Measurements from ENCODE around the gene ELOVL1. TPM values are rescaled to one million over a fixed set of nuclear protein-coding genes. Genes with fewer than 3 reads are reported as not detected.

ELOVL1 gene
- total RNA-seq, 1 experiment from 2014 or later = 48.5 TPM

- Histone ChIP-seq H3K9ac (ENCODE audit: low read length) (no peak overlapping the region), H3K9me3 (ENCODE audit: low read length) (peaks cover 10% of the 10 kb centered on the region), H3K36me3 (ENCODE audit: insufficient read depth, low read length) (no peaks in the 10 kb centered on the region; the same call in 1 of the 2 replicates), H3K4me2 (ENCODE audit: low read depth, low read length, poor library complexity, severe bottlenecking) (no peak overlapping the region), H3K79me2 (ENCODE audit: low read length) (no peaks in the 10 kb centered on the region), H4K20me1 (ENCODE audit: insufficient read depth, low read depth, low read length) (no peaks in the 10 kb centered on the region), H3K4me1 (ENCODE audit: low read length) (no peaks in the 10 kb centered on the region), H2AFZ (ENCODE audit: low read length) (no peak overlapping the region), H3K27ac (ENCODE audit: low read length) (no peak overlapping the region), H3K27me3 (ENCODE audit: low read length) (no peaks in the 10 kb centered on the region; the same call in 1 of the 2 replicates), H3K9me2 (replicated peaks; ENCODE audit: insufficient read depth, low read length) (no peaks in the 10 kb centered on the region), H3K4me3 (ENCODE audit: low read length) (no peak overlapping the region)
- no peak for DNase-seq
These were observed 42.4 kb downstream of the ELOVL1 start for GRCh38 chr1:43325381-43325780.

GRCh38 chr1:43324810-43325209 lies 43.0 kb downstream of the ELOVL1 start:
- H3K9me3 ChIP-seq (ENCODE audit: low read length) = peaks cover 10% of the 10 kb centered on the region
- no peaks in the 10 kb centered on the region; the same call in 1 of the 2 replicates for H3K27me3 ChIP-seq (ENCODE audit: low read length)
- no peak overlapping the region for H3K27ac ChIP-seq (ENCODE audit: low read length)
- no peak overlapping the region for H2AFZ ChIP-seq (ENCODE audit: low read length)
- H3K4me2 ChIP-seq (ENCODE audit: low read depth, low read length, poor library complexity, severe bottlenecking) = no peak overlapping the region
- no peaks in the 10 kb centered on the region for H3K9me2 ChIP-seq (replicated peaks; ENCODE audit: insufficient read depth, low read length)
- no peak overlapping the region for H3K9ac ChIP-seq (ENCODE audit: low read length)
- H3K4me3 ChIP-seq (ENCODE audit: low read length) = no peak overlapping the region
- no peaks in the 10 kb centered on the region for H4K20me1 ChIP-seq (ENCODE audit: insufficient read depth, low read depth, low read length)
- no peaks in the 10 kb centered on the region for H3K79me2 ChIP-seq (ENCODE audit: low read length)
- no peaks in the 10 kb centered on the region; the same call in 1 of the 2 replicates for H3K36me3 ChIP-seq (ENCODE audit: insufficient read depth, low read length)
- no peak for DNase-seq
- no peaks in the 10 kb centered on the region for H3K4me1 ChIP-seq (ENCODE audit: low read length)

- H3K9ac ChIP-seq (ENCODE audit: low read length) = no peak overlapping the region
- peaks cover 3% of the 10 kb centered on the region; the same call in 1 of the 2 replicates for H3K9me3 ChIP-seq (ENCODE audit: low read length)
- no peak overlapping the region for H2AFZ ChIP-seq (ENCODE audit: low read length)
- no peak overlapping the region for H3K27ac ChIP-seq (ENCODE audit: low read length)
- no peaks in the 10 kb centered on the region for H3K4me1 ChIP-seq (ENCODE audit: low read length)
- no peak for DNase-seq
- H4K20me1 ChIP-seq (ENCODE audit: insufficient read depth, low read depth, low read length) = no peaks in the 10 kb centered on the region
- H3K4me2 ChIP-seq (ENCODE audit: low read depth, low read length, poor library complexity, severe bottlenecking) = no peak overlapping the region
- H3K79me2 ChIP-seq (ENCODE audit: low read length) = no peaks in the 10 kb centered on the region
- no peaks in the 10 kb centered on the region; the same call in 1 of the 2 replicates for H3K27me3 ChIP-seq (ENCODE audit: low read length)
- H3K36me3 ChIP-seq (ENCODE audit: insufficient read depth, low read length) = no peaks in the 10 kb centered on the region; the same call in 1 of the 2 replicates
- H3K4me3 ChIP-seq (ENCODE audit: low read length) = no peak overlapping the region
- H3K9me2 ChIP-seq (replicated peaks; ENCODE audit: insufficient read depth, low read length) = no peaks in the 10 kb centered on the region
These were observed 45.3 kb downstream of the ELOVL1 start for GRCh38 chr1:43322506-43322905.

GRCh38 chr1:43321331-43321891 lies 46.4 kb downstream of the ELOVL1 start:
- no peaks in the 10 kb centered on the region for H3K79me2 ChIP-seq (ENCODE audit: low read length)
- peaks cover 3% of the 10 kb centered on the region; the same call in 1 of the 2 replicates for H3K9me3 ChIP-seq (ENCODE audit: low read length)
- no peak overlapping the region for H3K4me2 ChIP-seq (ENCODE audit: low read depth, low read length, poor library complexity, severe bottlenecking)
- H3K27me3 ChIP-seq (ENCODE audit: low read length) = no peaks in the 10 kb centered on the region; the same call in 1 of the 2 replicates
- no peaks in the 10 kb centered on the region for H3K4me1 ChIP-seq (ENCODE audit: low read length)
- no peak overlapping the region for H3K27ac ChIP-seq (ENCODE audit: low read length)
- H2AFZ ChIP-seq (ENCODE audit: low read length) = no peak overlapping the region
- DNase-seq = no peak
- no peaks in the 10 kb centered on the region; the same call in 1 of the 2 replicates for H3K36me3 ChIP-seq (ENCODE audit: insufficient read depth, low read length)
- no peak overlapping the region for H3K9ac ChIP-seq (ENCODE audit: low read length)
- H3K4me3 ChIP-seq (ENCODE audit: low read length) = no peak overlapping the region
- no peaks in the 10 kb centered on the region for H4K20me1 ChIP-seq (ENCODE audit: insufficient read depth, low read depth, low read length)
- H3K9me2 ChIP-seq (replicated peaks; ENCODE audit: insufficient read depth, low read length) = no peaks in the 10 kb centered on the region

GRCh38 chr1:43319766-43320165 lies 48.0 kb downstream of the ELOVL1 start:
- Histone ChIP-seq H3K9me2 (replicated peaks; ENCODE audit: insufficient read depth, low read length) (no peaks in the 10 kb centered on the region), H2AFZ (ENCODE audit: low read length) (no peak overlapping the region), H3K4me3 (ENCODE audit: low read length) (no peak overlapping the region), H3K36me3 (ENCODE audit: insufficient read depth, low read length) (no peaks in the 10 kb centered on the region), H3K9ac (ENCODE audit: low read length) (no peak overlapping the region), H3K4me2 (ENCODE audit: low read depth, low read length, poor library complexity, severe bottlenecking) (no peak overlapping the region), H3K27ac (ENCODE audit: low read length) (no peak overlapping the region), H3K4me1 (ENCODE audit: low read length) (no peaks in the 10 kb centered on the region), H3K79me2 (ENCODE audit: low read length) (no peaks in the 10 kb centered on the region), H3K9me3 (ENCODE audit: low read length) (no peaks in the 10 kb centered on the region), H3K27me3 (ENCODE audit: low read length) (no peaks in the 10 kb centered on the region), H4K20me1 (ENCODE audit: insufficient read depth, low read depth, low read length) (no peaks in the 10 kb centered on the region)
- no peak for DNase-seq

GRCh38 chr1:43319288-43319687 lies 48.5 kb downstream of the ELOVL1 start:
- Histone ChIP-seq H3K9me3 (ENCODE audit: low read length) (no peaks in the 10 kb centered on the region), H3K9ac (ENCODE audit: low read length) (no peak overlapping the region), H3K27me3 (ENCODE audit: low read length) (no peaks in the 10 kb centered on the region), H3K4me2 (ENCODE audit: low read depth, low read length, poor library complexity, severe bottlenecking) (no peak overlapping the region), H3K36me3 (ENCODE audit: insufficient read depth, low read length) (no peaks in the 10 kb centered on the region), H3K27ac (ENCODE audit: low read length) (no peak overlapping the region), H3K4me3 (ENCODE audit: low read length) (no peak overlapping the region), H3K4me1 (ENCODE audit: low read length) (no peaks in the 10 kb centered on the region), H3K9me2 (replicated peaks; ENCODE audit: insufficient read depth, low read length) (no peaks in the 10 kb centered on the region), H3K79me2 (ENCODE audit: low read length) (no peaks in the 10 kb centered on the region), H4K20me1 (ENCODE audit: insufficient read depth, low read depth, low read length) (no peaks in the 10 kb centered on the region), H2AFZ (ENCODE audit: low read length) (no peak overlapping the region)
- DNase-seq = no peak

- Histone ChIP-seq H3K9me2 (replicated peaks; ENCODE audit: insufficient read depth, low read length) (no peaks in the 10 kb centered on the region), H3K4me1 (ENCODE audit: low read length) (no peaks in the 10 kb centered on the region), H3K27ac (ENCODE audit: low read length) (no peak overlapping the region), H3K9me3 (ENCODE audit: low read length) (no peaks in the 10 kb centered on the region), H4K20me1 (ENCODE audit: insufficient read depth, low read depth, low read length) (no peaks in the 10 kb centered on the region), H3K4me2 (ENCODE audit: low read depth, low read length, poor library complexity, severe bottlenecking) (no peak overlapping the region), H3K36me3 (ENCODE audit: insufficient read depth, low read length) (no peaks in the 10 kb centered on the region), H3K4me3 (ENCODE audit: low read length) (no peak overlapping the region), H3K9ac (ENCODE audit: low read length) (no peak overlapping the region), H3K79me2 (ENCODE audit: low read length) (no peaks in the 10 kb centered on the region), H2AFZ (ENCODE audit: low read length) (no peak overlapping the region), H3K27me3 (ENCODE audit: low read length) (no peaks in the 10 kb centered on the region)
- no peak for DNase-seq
These were observed 49.0 kb downstream of the ELOVL1 start for GRCh38 chr1:43318831-43319230.

GRCh38 chr1:43317817-43318471 lies 49.9 kb downstream of the ELOVL1 start:
- Histone ChIP-seq H3K4me2 (ENCODE audit: low read depth, low read length, poor library complexity, severe bottlenecking) (no peak overlapping the region), H3K9ac (ENCODE audit: low read length) (no peak overlapping the region), H3K36me3 (ENCODE audit: insufficient read depth, low read length) (no peaks in the 10 kb centered on the region), H3K79me2 (ENCODE audit: low read length) (no peaks in the 10 kb centered on the region), H3K27ac (ENCODE audit: low read length) (no peak overlapping the region), H3K9me2 (replicated peaks; ENCODE audit: insufficient read depth, low read length) (no peaks in the 10 kb centered on the region), H3K9me3 (ENCODE audit: low read length) (no peaks in the 10 kb centered on the region), H2AFZ (ENCODE audit: low read length) (no peak overlapping the region), H3K4me1 (ENCODE audit: low read length) (no peaks in the 10 kb centered on the region), H3K4me3 (ENCODE audit: low read length) (no peak overlapping the region), H4K20me1 (ENCODE audit: insufficient read depth, low read depth, low read length) (no peaks in the 10 kb centered on the region), H3K27me3 (ENCODE audit: low read length) (no peaks in the 10 kb centered on the region)
- no peak for DNase-seq
